ENCODE results near the gene EFNA4. TPM values are rescaled to one million over a fixed set of nuclear protein-coding genes. Genes with fewer than 3 reads are reported as not detected.

EFNA4 gene
- total and polyA plus RNA-seq, 2 of the 8 experiments (the other 6 are each of a cell fraction or from before 2014, with no cell fraction given) = 21.9 to 23.9 TPM

DNA sequence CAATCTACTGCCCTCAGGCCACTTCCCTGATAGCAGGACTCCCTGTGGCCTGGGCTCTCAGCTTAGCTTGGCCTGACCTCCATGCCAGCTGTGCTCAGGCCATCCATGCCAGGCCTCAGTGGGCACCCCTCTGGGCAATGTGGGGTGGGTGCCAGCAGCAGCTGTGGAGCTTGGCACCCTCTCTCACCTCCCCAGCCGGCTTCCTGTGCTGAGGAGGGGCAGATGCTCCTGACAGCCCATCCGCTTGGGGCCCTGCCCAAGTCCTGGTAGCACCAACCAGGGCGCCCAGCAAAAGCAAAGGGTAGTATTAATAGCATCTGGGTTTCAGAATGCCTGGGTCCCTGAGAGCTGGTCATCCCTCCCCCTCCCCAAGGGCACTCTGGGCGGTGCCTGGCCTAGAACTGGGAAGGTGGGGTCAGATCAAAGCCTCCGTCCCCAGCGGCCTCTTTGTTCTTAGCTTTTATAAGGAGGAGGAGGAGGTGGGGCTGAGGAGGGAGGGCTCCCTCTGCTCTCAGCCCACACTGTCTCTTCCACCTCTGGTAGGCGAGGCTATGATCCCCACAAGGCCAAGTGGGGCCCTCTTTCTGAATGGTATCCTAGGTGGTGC, 6.1 kb downstream of the EFNA4 start (continued):
- TF ChIP-seq EP300 (IDR thresholded peaks at IDR 0.05; ENCODE audit: borderline replicate concordance in 1 of 2, low read depth in 2 of 2, low read length in 2 of 2) = no peak
- TF ChIP-seq, protein P1, sequence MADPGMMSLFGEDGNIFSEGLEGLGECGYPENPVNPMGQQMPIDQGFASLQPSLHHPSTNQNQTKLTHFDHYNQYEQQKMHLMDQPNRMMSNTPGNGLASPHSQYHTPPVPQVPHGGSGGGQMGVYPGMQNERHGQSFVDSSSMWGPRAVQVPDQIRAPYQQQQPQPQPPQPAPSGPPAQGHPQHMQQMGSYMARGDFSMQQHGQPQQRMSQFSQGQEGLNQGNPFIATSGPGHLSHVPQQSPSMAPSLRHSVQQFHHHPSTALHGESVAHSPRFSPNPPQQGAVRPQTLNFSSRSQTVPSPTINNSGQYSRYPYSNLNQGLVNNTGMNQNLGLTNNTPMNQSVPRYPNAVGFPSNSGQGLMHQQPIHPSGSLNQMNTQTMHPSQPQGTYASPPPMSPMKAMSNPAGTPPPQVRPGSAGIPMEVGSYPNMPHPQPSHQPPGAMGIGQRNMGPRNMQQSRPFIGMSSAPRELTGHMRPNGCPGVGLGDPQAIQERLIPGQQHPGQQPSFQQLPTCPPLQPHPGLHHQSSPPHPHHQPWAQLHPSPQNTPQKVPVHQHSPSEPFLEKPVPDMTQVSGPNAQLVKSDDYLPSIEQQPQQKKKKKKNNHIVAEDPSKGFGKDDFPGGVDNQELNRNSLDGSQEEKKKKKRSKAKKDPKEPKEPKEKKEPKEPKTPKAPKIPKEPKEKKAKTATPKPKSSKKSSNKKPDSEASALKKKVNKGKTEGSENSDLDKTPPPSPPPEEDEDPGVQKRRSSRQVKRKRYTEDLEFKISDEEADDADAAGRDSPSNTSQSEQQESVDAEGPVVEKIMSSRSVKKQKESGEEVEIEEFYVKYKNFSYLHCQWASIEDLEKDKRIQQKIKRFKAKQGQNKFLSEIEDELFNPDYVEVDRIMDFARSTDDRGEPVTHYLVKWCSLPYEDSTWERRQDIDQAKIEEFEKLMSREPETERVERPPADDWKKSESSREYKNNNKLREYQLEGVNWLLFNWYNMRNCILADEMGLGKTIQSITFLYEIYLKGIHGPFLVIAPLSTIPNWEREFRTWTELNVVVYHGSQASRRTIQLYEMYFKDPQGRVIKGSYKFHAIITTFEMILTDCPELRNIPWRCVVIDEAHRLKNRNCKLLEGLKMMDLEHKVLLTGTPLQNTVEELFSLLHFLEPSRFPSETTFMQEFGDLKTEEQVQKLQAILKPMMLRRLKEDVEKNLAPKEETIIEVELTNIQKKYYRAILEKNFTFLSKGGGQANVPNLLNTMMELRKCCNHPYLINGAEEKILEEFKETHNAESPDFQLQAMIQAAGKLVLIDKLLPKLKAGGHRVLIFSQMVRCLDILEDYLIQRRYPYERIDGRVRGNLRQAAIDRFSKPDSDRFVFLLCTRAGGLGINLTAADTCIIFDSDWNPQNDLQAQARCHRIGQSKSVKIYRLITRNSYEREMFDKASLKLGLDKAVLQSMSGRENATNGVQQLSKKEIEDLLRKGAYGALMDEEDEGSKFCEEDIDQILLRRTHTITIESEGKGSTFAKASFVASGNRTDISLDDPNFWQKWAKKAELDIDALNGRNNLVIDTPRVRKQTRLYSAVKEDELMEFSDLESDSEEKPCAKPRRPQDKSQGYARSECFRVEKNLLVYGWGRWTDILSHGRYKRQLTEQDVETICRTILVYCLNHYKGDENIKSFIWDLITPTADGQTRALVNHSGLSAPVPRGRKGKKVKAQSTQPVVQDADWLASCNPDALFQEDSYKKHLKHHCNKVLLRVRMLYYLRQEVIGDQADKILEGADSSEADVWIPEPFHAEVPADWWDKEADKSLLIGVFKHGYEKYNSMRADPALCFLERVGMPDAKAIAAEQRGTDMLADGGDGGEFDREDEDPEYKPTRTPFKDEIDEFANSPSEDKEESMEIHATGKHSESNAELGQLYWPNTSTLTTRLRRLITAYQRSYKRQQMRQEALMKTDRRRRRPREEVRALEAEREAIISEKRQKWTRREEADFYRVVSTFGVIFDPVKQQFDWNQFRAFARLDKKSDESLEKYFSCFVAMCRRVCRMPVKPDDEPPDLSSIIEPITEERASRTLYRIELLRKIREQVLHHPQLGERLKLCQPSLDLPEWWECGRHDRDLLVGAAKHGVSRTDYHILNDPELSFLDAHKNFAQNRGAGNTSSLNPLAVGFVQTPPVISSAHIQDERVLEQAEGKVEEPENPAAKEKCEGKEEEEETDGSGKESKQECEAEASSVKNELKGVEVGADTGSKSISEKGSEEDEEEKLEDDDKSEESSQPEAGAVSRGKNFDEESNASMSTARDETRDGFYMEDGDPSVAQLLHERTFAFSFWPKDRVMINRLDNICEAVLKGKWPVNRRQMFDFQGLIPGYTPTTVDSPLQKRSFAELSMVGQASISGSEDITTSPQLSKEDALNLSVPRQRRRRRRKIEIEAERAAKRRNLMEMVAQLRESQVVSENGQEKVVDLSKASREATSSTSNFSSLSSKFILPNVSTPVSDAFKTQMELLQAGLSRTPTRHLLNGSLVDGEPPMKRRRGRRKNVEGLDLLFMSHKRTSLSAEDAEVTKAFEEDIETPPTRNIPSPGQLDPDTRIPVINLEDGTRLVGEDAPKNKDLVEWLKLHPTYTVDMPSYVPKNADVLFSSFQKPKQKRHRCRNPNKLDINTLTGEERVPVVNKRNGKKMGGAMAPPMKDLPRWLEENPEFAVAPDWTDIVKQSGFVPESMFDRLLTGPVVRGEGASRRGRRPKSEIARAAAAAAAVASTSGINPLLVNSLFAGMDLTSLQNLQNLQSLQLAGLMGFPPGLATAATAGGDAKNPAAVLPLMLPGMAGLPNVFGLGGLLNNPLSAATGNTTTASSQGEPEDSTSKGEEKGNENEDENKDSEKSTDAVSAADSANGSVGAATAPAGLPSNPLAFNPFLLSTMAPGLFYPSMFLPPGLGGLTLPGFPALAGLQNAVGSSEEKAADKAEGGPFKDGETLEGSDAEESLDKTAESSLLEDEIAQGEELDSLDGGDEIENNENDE (IDR thresholded peaks at IDR 0.05; ENCODE audit: insufficient replicate concordance, low read length) = no peak
- TF ChIP-seq SP2 (IDR thresholded peaks at IDR 0.05; ENCODE audit: low read length) = no peak
- no peak for TF ChIP-seq KDM5A (IDR thresholded peaks at IDR 0.05; ENCODE audit: low read length)
- no peak for TF ChIP-seq JUND (IDR thresholded peaks at IDR 0.05; ENCODE audit: low read length)
- TF ChIP-seq GABPA (IDR thresholded peaks at IDR 0.05; ENCODE audit: borderline replicate concordance, insufficient read depth, low read length) = no peak

Data from H1 (cell line).